GM21786 (cell line): Measurements from ENCODE around the gene CREBBP.

ENCODE experiments used
- ATAC-seq: cut with Tn5 transposase; IDR thresholded peaks from one replicate; pipeline ENCODE4 v1.9.1; 2021; ENCODE audit not compliant: unreplicated experiment

CREBBP gene

GRCh38 chr16:3769013-3769412 lies 111.5 kb downstream of the CREBBP start:
- no peak for ATAC-seq

- ATAC-seq: no peak
These were observed 113.1 kb downstream of the CREBBP start for GRCh38 chr16:3767333-3767986.

GRCh38 chr16:3766177-3766576 lies 114.3 kb downstream of the CREBBP start:
- no peak for ATAC-seq

DNA sequence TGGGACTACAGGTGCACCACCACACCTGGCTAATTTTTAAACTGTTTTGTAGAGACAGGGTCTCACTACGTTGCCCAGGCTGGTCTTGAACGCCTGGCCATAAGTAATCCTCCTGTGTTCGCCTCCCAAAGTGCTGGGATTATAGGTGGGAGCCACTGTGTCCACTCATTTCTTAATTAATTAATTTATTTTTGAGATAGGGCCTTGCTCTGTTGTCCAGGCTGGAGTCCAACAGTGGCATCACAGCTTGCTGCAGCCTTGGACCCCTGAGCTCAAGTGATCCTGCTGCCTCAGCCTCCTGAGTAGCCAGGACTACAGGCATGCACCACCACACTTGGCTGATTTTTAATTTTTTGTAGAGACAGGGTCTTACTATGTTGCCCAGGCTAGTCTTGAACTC lies 116.1 kb downstream of the CREBBP start:
- no peak for ATAC-seq

DNA sequence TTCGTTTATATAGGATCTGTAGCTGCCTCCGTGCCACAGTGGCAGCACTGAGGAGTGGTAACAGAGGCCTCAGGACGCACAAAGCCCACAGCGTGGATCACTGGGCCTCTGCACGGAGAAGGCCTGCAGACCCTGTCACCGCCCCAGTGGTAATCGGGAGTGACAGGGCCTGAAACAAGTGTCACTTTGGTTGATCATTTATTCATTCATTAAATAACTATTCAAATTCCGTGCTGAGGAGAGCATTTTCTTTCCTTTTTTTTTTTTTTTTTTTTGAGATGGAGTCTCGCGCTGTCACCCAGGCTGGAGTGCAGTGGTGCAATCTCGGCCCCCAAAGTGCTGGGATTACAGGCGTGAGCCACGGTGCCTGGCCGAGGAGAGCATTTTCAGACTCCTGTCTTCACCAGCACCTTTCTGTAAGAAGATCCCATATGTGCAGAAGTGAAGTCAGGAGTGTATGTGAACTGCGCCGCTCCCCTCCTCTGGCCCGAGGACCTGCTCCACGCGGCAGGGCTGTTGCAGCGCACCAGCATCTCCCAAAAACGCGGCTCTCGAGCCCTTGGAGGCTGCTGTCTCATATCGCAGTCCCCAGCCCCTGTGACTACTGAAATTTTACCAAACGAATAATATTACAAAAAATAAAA lies 118.3 kb downstream of the CREBBP start:
- no peak for ATAC-seq

DNA sequence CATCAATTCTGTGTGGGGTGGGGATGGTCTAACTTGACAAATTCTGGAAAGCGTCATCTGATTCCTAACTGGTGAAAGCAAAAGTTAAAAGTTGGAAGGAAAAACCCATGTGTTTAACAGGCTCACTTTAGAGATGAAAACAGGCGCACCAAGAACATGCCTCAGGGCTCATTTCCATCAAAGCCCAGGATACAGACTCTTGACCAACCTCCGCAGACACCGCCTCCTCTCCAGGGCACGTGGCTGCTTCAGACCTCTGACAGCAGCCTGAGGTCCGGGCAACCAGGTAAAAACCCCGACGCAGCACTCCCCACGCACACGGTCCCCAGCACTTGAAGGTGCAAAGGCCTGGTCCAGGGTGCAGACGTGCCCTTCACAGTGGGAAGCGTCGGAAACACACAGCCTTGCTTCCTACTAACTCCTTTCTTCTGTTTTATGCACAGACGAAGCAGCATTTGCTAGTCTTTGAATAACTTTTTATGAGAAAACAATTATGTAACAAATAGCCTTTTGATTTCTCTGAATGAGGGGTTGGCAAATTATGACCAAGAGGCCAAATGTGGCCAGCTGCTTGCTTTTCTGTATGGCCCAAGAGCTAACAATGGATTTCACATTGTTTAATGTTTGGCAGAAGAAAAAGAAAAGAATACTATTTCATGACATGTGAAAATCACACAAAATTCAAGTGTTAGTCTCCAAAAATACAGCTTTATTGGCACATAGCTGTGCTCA lies 119.0 kb downstream of the CREBBP start:
- ATAC-seq: no peak

DNA sequence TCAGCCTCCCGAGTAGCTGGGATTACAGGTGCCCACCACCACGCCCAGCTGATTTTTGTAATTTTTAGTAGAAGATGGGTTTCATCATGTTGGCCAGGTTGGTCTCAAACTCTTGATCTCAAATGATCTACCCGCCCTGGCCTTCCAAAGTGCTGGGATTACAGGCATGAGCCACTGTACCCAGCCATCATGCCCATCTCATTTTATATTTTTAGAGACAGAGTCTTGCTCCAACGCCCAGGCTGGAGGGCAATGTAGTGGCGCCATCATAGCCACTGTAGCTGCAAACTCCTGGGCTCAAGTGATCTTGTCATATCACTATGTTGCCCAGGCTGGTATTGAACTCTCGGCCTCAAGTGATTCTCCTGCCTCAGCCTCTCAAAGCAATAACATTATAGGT lies 120.0 kb downstream of the CREBBP start:
- no peak for ATAC-seq

GRCh38 chr16:3759736-3760135 lies 120.8 kb downstream of the CREBBP start:
- no peak for ATAC-seq

- ATAC-seq: no peak
These were observed 124.4 kb downstream of the CREBBP start for GRCh38 chr16:3756113-3756512.

DNA sequence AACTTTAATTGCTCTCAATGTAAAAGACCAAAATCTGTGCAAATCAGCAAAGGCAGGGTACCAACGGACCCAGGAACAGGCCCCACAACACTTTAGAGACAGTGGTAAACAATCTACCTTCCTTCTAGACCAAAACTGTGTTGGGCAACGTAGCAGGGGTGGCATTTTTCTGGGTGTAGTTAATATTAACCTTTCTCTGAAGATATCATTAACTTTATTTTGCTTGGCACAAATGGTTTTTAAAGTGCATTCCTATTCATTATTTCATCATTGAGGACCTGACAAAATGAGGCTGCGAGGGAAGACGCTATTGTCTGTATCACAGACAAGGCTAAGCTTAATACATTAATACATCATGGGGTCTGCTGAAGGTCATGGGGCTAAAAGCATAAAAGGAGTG lies 125.3 kb downstream of the CREBBP start:
- no peak for ATAC-seq

DNA sequence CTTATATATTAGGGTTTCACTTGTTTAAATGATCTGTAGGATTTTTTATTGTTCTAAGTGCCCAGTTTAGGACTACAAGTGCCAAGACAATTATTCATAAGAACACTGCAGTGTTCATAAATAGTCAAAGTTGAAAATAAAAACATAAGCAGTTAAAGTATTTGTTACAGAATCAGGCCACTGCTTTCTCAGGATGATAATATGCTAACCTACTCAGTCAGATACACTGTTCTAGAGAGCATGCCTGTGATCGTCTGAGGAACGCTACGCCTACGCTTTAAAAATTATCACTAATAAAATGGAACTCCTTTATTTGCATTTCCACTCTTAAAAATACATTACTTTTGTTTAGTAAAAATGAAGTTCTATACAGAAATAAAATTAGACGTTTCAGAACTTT lies 125.7 kb downstream of the CREBBP start:
- ATAC-seq: no peak

DNA sequence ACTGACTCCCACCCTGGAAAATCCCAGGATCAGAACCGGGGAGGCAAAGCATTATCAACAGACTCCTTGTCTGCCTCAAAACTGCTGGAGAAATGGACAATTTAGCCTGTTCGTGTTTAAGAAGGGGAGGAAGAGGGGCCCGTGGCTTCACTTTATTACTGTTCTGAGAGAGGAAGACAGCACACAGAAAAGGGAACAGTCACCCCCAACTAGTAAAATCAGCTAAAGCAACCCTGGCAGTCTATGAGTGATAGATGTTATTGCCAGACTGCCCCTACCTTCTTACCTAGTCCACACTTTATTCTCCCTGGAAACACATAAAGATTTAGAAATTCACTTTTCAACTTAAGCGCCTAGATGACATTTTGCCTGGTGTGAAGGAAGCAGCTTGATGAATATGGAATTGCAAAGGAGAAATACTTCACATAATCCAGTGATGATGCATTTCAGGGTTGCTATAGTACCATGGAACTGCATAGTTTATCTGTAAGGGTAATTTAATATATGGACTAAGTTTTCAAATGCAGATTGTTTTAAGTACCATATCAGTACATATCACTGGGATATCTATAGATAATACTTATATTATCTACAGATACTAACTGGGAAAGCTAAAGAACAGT lies 126.3 kb downstream of the CREBBP start:
- no peak for ATAC-seq

- ATAC-seq: no peak
These were observed 127.5 kb downstream of the CREBBP start for GRCh38 chr16:3752984-3753383.

GRCh38 chr16:3751878-3752277 lies 128.6 kb downstream of the CREBBP start:
- ATAC-seq: no peak

DNA sequence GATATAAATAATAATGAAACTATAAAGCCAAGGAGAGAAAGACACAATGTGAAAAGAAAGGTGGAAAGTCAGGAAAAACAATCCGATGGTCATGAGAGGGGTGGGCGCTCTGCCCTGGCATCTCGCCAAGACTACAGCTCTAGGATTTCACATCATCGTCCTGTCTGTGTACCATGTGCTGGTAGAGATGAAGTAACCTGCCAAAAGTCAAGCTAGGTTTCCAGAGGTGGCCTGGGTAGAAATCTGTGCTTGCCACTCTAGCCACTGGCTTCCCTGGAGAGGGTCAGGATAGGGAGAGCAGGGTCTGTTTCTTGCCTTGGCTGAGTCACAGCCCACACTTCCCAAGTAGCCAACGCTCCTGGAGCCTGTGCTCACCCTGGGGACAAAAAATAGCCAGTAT lies 132.2 kb downstream of the CREBBP start:
- no peak for ATAC-seq

DNA sequence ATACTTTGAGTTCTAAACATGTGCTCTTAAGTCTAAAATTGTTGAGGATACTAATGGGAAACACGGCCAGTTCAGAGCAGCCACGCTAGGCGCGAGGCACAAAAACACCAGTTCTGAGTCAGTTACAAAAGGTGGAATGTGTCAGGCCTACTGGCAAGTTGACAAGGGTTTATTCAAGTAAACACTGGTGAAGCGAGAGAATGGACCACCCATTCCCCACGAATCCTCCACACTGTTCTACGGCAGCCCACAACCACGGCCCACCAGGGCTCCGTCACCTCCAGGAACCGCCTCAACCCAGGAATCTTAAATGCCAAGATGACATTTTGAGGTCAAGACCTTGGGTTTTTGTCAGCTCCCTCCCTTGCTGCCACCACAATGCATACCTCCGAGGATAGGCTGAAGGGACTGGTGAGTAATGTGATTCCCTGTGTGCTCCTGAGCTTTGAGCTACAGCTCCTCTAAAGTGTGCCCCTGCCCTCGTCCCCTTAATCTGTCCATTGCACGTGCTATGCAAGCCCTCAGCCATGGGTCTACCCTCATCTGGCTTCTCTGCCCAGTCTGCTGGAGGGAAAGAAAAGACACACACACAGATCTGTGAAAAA lies 134.7 kb downstream of the CREBBP start:
- ATAC-seq: no peak

GRCh38 chr16:3744018-3744417 lies 136.5 kb downstream of the CREBBP start:
- ATAC-seq: no peak

GRCh38 chr16:3740934-3741333 lies 139.6 kb downstream of the CREBBP start:
- no peak for ATAC-seq

DNA sequence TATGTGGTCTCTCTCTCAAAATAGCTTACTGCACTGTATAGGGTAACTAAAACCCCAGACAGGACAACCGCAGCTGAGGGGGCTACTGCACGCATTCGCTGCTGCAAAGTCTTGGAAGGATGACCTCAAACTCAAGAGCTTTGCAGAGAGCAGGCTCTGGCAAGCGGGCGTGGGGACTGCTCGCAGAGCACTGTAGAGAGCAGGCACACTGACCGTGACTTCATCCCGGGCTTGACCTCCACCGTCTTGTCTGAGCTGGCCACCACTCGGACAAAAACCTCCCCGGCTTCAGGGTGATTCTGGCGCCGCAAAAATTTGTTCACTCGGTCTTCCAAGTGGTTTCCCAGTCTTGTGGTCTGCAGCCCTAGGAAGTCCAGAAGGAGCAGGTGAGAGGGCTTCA lies 140.3 kb downstream of the CREBBP start:
- ATAC-seq: no peak

- no peak for ATAC-seq
These were observed 140.9 kb downstream of the CREBBP start for GRCh38 chr16:3739636-3740035.

- ATAC-seq: no peak
These were observed 142.0 kb downstream of the CREBBP start for GRCh38 chr16:3738541-3738940.
